Upper lobe of right lung (tissue), 1 donor: ENCODE results near the gene ZNF234. TPM values are rescaled to one million over a fixed set of nuclear protein-coding genes. Genes with fewer than 3 reads are reported as not detected.
"Not testable (repeated sequence)": the region's sequence is repeated elsewhere in the genome, so short reads cannot be mapped to it uniquely, and the experiment has no call there.

ENCODE experiments used
- ATAC-seq: fragments of 200-7000 bp; cut with Tn5 transposase; one replicate; pipeline ENCODE4 v1.9.1; 2020; ENCODE audit warnings: mild to moderate bottlenecking, moderate library complexity
- DNase-seq: peaks from one replicate; pipeline ENCODE4 v3.0.0-alpha.2; 2020
- H3K27ac ChIP-seq: fragments of 200-600 bp; one replicate; pipeline ENCODE4 v1.8.0; 2022
- H3K27me3 ChIP-seq: fragments of 200-600 bp; one replicate; pipeline ENCODE4 v1.8.0; 2022; ENCODE audit warnings: mild to moderate bottlenecking
- H3K36me3 ChIP-seq: fragments of 200-600 bp; one replicate; pipeline ENCODE4 v1.8.0; 2022
- H3K4me1 ChIP-seq: fragments of 200-600 bp; one replicate; pipeline ENCODE4 v1.8.0; 2022
- H3K4me3 ChIP-seq: fragments of 200-600 bp; one replicate; pipeline ENCODE4 v1.8.0; 2022; ENCODE audit warnings: mild to moderate bottlenecking
- H3K9me3 ChIP-seq: fragments of 200-600 bp; one replicate; pipeline ENCODE4 v1.8.0; 2022
- intact Hi-C: fragments of 100-400 bp; cut with DNase I; formaldehyde crosslinking; loops from one replicate; pipeline ENCODE4 v1.11.0; 2022
- total RNA-seq: library from RNA; stranded (reverse); fragmentation: NEBNext Ultra II Directional; extraction: Animal tissue kit (Norgen Biotek cat#: 25700); gene quantifications from one replicate; pipeline ENCODE4 v1.2.1, GENCODE V29; 2021
- TF ChIP-seq, protein P1 (sequence below): fragments of 200-600 bp; IDR thresholded peaks from one replicate; pipeline ENCODE4 v1.8.0; 2022; ENCODE audit warnings: antibody characterized with exemption
- donor health status: DM: no; HTN: yes; CAD: no; lungs with severe emphysema.

ZNF234 gene
- total RNA-seq, 1 donor from 2014 or later, result 10.4 TPM

DNA sequence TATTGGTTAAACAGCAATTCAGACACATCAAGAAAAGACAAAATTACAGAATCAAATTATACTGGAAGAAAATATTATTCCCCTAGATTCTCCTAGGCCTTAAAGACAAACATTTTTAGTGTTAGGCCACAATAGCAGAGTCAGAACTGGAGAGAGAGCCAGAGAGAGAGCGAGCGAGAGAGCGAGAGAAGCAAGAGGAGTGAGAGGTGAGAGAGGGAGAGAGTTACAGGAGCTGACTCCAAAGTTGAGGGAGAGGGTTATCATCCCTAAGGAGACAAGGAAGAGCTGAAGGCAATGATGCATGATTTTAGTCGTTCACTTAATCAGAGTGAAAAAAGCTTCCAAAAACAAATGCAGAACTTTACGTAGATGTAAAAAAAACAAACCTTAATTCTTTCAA, 50.8 kb downstream of the ZNF234 start:
- intact Hi-C loops, result no loop called here
- DNase-seq, result no peak
- Histone ChIP-seq H3K4me1 (no peaks in the 10 kb centered on the region), H3K27me3 (no peaks in the 10 kb centered on the region), H3K36me3 (no peaks in the 10 kb centered on the region), H3K4me3 (no peak overlapping the region), H3K9me3 (peaks cover 25% of the 10 kb centered on the region), H3K27ac (no peak overlapping the region)
- TF ChIP-seq, protein P1, sequence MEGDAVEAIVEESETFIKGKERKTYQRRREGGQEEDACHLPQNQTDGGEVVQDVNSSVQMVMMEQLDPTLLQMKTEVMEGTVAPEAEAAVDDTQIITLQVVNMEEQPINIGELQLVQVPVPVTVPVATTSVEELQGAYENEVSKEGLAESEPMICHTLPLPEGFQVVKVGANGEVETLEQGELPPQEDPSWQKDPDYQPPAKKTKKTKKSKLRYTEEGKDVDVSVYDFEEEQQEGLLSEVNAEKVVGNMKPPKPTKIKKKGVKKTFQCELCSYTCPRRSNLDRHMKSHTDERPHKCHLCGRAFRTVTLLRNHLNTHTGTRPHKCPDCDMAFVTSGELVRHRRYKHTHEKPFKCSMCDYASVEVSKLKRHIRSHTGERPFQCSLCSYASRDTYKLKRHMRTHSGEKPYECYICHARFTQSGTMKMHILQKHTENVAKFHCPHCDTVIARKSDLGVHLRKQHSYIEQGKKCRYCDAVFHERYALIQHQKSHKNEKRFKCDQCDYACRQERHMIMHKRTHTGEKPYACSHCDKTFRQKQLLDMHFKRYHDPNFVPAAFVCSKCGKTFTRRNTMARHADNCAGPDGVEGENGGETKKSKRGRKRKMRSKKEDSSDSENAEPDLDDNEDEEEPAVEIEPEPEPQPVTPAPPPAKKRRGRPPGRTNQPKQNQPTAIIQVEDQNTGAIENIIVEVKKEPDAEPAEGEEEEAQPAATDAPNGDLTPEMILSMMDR, result no peak
- ATAC-seq, result no peak

DNA sequence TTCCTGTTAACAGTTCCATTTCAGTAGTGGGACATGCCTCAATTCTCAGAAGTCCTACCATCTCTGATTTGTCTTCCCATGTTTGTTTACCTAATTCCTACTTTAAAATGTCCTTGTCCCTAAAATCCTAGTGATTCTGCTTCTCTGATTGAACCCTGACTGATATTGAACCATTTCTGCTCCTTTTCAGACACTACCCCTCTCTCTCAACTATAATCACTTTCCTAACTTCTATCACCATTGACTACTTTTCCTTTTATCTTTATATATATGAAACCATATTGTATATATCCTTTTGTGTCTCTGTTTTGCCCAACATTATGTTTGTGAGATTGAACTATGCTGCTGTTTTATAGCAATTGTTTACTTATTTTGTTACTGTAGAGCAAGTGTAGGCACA, 55.4 kb downstream of the ZNF234 start:
- Histone ChIP-seq H3K4me3 (no peak overlapping the region), H3K27ac (no peak overlapping the region), H3K36me3 (no peaks in the 10 kb centered on the region), H3K27me3 (no peaks in the 10 kb centered on the region), H3K4me1 (no peaks in the 10 kb centered on the region), H3K9me3 (peaks cover 24% of the 10 kb centered on the region)
- ATAC-seq (no peak), DNase-seq (no peak)
- TF ChIP-seq, protein P1, result no peak
- intact Hi-C loops, result no loop called here

DNA sequence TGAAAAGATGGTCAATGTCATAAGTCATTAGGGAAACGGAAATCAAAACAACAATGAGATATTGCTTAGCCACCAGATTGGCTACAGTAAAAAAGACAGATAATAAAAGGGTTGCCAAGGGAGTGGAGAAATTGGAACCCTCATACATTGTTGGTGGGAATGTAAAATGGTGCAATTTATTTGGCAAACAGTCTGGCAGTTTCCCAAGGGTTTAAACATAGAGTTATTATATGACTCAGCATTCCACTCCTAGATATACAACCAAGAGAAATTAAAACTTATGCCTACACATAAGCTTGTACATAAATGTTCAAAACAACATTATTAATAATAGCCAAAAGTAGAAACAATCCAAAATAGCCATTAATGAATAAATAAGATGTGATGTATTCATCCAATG, 61.1 kb downstream of the ZNF234 start:
- ATAC-seq, result no peak
- TF ChIP-seq, protein P1, result no peak

DNA sequence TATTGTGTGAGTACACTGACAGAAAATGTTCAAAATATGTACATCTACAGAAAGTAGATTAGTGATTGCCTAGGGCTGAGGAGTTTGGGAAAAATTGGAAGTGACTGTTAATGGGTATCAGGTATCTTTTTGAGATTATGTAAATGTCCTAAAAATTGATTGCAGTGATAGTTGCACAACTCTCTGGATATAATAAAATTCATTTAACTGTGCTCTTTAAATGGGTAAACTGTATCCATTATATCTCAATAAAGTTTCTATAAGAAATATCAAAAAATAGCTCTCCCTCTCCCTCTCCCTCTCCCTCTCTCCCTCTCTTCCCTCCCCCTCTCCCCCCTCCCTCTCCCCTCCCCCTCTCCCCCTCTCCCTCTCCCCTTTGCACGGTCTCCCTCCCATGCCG, 61.6 kb downstream of the ZNF234 start:
- Histone ChIP-seq H3K4me3 (no peak overlapping the region), H3K27ac (no peak overlapping the region), H3K4me1 (peaks cover 3% of the 10 kb centered on the region), H3K36me3 (no peaks in the 10 kb centered on the region), H3K27me3 (peaks cover 6% of the 10 kb centered on the region), H3K9me3 (no peaks in the 10 kb centered on the region)
- ATAC-seq (no peak), DNase-seq (no peak)
- intact Hi-C loops, result no loop called here
- TF ChIP-seq, protein P1, result no peak

More for the DNA sequence above, 61.1 kb downstream of the ZNF234 start:
- H3K9me3 ChIP-seq, result no peaks in the 10 kb centered on the region
- H3K27me3 ChIP-seq, result peaks cover 6% of the 10 kb centered on the region
- no peaks in the 10 kb centered on the region for H3K4me1 ChIP-seq
- no peak overlapping the region for H3K4me3 ChIP-seq
- no peak overlapping the region for H3K27ac ChIP-seq
- DNase-seq, result no peak
- no peaks in the 10 kb centered on the region for H3K36me3 ChIP-seq
- intact Hi-C loops, result no loop called here

DNA sequence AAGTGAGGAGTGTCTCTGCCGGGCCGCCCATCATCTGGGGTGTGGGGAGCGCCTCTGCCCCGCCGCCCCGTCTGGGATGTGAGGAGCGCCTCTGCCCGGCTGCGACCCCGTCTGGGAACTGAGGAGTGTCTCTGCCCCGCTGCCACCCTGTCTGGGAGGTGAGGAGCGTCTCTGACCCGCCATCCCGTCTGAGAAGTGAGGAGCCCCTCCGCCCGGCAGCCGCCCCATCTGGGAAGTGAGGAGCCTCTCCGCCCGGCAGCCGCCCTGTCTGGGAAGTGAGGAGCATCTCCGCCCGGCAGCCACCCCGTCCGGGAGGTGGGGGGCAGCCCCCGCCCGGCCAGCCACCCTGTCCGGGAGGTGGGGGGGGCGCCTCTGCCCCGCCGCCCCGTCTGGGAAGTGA, 62.5 kb downstream of the ZNF234 start:
- DNase-seq, H3K4me3 ChIP-seq, H3K27me3 ChIP-seq, H3K36me3 ChIP-seq, H3K27ac ChIP-seq, intact Hi-C loops, H3K9me3 ChIP-seq, ATAC-seq, H3K4me1 ChIP-seq: not testable (repeated sequence)

DNA sequence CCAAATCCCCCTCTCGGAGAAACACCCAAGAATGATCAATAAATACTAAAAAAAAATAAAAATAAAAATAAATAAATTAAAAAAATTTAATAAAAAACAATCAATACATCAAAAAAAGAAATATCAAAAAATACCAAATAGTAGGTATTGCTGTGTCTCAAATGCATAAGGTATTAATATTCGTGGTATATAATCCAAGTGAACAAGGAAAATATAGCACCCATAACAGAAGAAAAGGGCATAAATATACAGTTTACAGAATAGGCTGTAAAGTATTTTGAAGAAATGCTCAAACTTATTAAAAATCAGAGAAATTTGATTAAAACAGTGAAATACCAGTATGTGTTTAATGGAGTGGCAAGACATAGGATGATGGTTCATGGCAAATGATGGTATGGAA, 63.4 kb downstream of the ZNF234 start:
- H3K4me3 ChIP-seq, result no peak overlapping the region
- no peaks in the 10 kb centered on the region for H3K36me3 ChIP-seq
- DNase-seq, result no peak
- H3K27ac ChIP-seq, result no peak overlapping the region
- TF ChIP-seq, protein P1, result no peak
- peaks cover 6% of the 10 kb centered on the region for H3K4me1 ChIP-seq
- peaks cover 6% of the 10 kb centered on the region for H3K27me3 ChIP-seq
- intact Hi-C loops, result no loop called here
- no peaks in the 10 kb centered on the region for H3K9me3 ChIP-seq
- ATAC-seq, result no peak
